Endothelial cell of umbilical vein (primary cell): ENCODE measurements around the gene GLB1L2. TPM values are rescaled to one million over a fixed set of nuclear protein-coding genes. Genes with fewer than 3 reads are reported as not detected.

Experiments used
- BruUV-seq: library from RNA; stranded (reverse); fragments of 400-500 nt; replicated peaks from 2 replicates; lab custom pipeline; 2021; lab: Mats Ljungman, UMichigan
- CTCF ChIA-PET: fragments of 300-600, 350-600 bp; sonication (Branson Sonifier 250); formaldehyde crosslinking; loops from one replicate; lab custom pipeline; 2021; ENCODE audit warnings: antibody characterized with exemption, inconsistent platforms; lab: Charles Lee
- POLR2A ChIA-PET: fragments of 300-600, 350-600 bp; sonication (Branson Sonifier 250); formaldehyde crosslinking; loops from one replicate; lab custom pipeline; 2021; ENCODE audit warnings: antibody characterized with exemption, inconsistent platforms; lab: Charles Lee
- DNase-seq: peaks from one replicate; pipeline ENCODE4 v3.0.0-alpha.2; 2011; ENCODE audit warnings: low read depth, low spot score
- FAIRE-seq: peaks from 2 replicates; lab custom pipeline; 2011; peaks lifted over from hg19 to GRCh38; lab: Jason Lieb, UNC
- H2AFZ ChIP-seq: 2 replicates; pipeline ENCODE4 v1.6.0; 2012; ENCODE audit warnings: low read depth, low read length, control low read depth, inconsistent platforms
- H3K27ac ChIP-seq: 2 replicates; pipeline ENCODE4 v1.5.1; 2011; ENCODE audit warnings: low read depth, mild to moderate bottlenecking, control low read depth, low read length, moderate library complexity; ENCODE audit not compliant: insufficient read depth
- H3K27me3 ChIP-seq, 2 experiments: 2 replicates each; pipeline versions ENCODE4 v1.6.0 to v1.6.1; 2011; ENCODE audit warnings: low read length in 2 of 2, mixed read lengths in 1 of 2; ENCODE audit not compliant: control insufficient read depth in 2 of 2, insufficient read depth in 2 of 2
- H3K36me3 ChIP-seq, 2 experiments: 2 replicates in 1 of 2; 3 replicates in 1 of 2; pipeline ENCODE4 v1.5.1; 2011; ENCODE audit warnings: low read length in 2 of 2, mild to moderate bottlenecking in 1 of 2, moderate library complexity in 1 of 2; ENCODE audit not compliant: control insufficient read depth in 2 of 2, insufficient read depth in 2 of 2; ENCODE audit errors: extremely low read depth in 1 of 2
- H3K4me1 ChIP-seq: 3 replicates; pipeline ENCODE4 v1.5.1; 2011; ENCODE audit warnings: mild to moderate bottlenecking, low read length; ENCODE audit not compliant: control insufficient read depth, insufficient read depth; ENCODE audit errors: extremely low read depth
- H3K4me2 ChIP-seq: 2 replicates; pipeline ENCODE4 v1.6.1; 2011; ENCODE audit warnings: low read length, control low read depth, mixed read lengths; ENCODE audit not compliant: insufficient read depth
- H3K4me3 ChIP-seq, 3 experiments: fragments of 200-600 bp in 1 of 3; sonication (generic), shearing (Covaris generic) in 1 of 3; replicated peaks in 1 of 3; 2 replicates each; pipeline ENCODE4 v1.5.1; 2011 to 2016; ENCODE audit warnings: control low read depth in 3 of 3, low read length in 3 of 3, mild to moderate bottlenecking in 2 of 3, inconsistent platforms in 1 of 3, low read depth in 1 of 3, moderate library complexity in 1 of 3; ENCODE audit not compliant: insufficient read depth in 1 of 3
- H3K79me2 ChIP-seq: 2 replicates; pipeline ENCODE4 v1.6.0; 2012; ENCODE audit warnings: low read length, inconsistent platforms; ENCODE audit not compliant: control insufficient read depth, insufficient read depth
- H3K9ac ChIP-seq: replicated peaks from 2 replicates; pipeline ENCODE3; 2011; ENCODE audit warnings: low read length, control low read depth; ENCODE audit not compliant: insufficient read depth; ENCODE audit errors: extremely low read depth
- H3K9me1 ChIP-seq: replicated peaks from 3 replicates; pipeline ENCODE4 v1.6.0; 2011; ENCODE audit warnings: mild to moderate bottlenecking, low read length; ENCODE audit not compliant: control insufficient read depth, insufficient read depth; ENCODE audit errors: extremely low read depth
- H3K9me3 ChIP-seq: replicated peaks from 2 replicates; pipeline ENCODE4 v1.5.1; 2012; ENCODE audit warnings: low read length, inconsistent platforms; ENCODE audit not compliant: control insufficient read depth, insufficient read depth
- H4K20me1 ChIP-seq: replicated peaks from 2 replicates; pipeline ENCODE3; 2011; ENCODE audit warnings: mild to moderate bottlenecking, low read length; ENCODE audit not compliant: control insufficient read depth, insufficient read depth; ENCODE audit errors: extremely low read depth
- CTCF ChIP-seq, 2 donors: IDR thresholded peaks; 1 replicate in 1 of 2; 2 replicates in 1 of 2; pipeline ENCODE4 v1.5.1; 2011; ENCODE audit warnings: low read length in 2 of 2, mild to moderate bottlenecking in 2 of 2, moderate library complexity in 2 of 2, control low read depth in 1 of 2, inconsistent platforms in 1 of 2, low read depth in 1 of 2; ENCODE audit not compliant: insufficient read depth in 1 of 2; ENCODE audit errors: extremely low read depth in 1 of 2
- EZH2 ChIP-seq: IDR thresholded peaks from 2 replicates; pipeline ENCODE4 v1.6.1; 2012; ENCODE audit warnings: borderline replicate concordance, low read depth, mild to moderate bottlenecking, moderate library complexity, low read length, inconsistent platforms; ENCODE audit not compliant: severe bottlenecking
- FOS ChIP-seq: IDR thresholded peaks from 2 replicates; pipeline ENCODE4 v1.6.1; 2011; ENCODE audit warnings: mild to moderate bottlenecking, low read length, moderate library complexity, borderline replicate concordance; ENCODE audit not compliant: insufficient read depth
- GATA2 ChIP-seq: IDR thresholded peaks from 2 replicates; pipeline ENCODE4 v1.7.0; 2011; ENCODE audit warnings: low read depth, mild to moderate bottlenecking, moderate library complexity, mixed read lengths, low read length; ENCODE audit not compliant: insufficient read length, insufficient read depth
- JUN ChIP-seq: IDR thresholded peaks from 2 replicates; pipeline ENCODE4 v1.6.1; 2011; ENCODE audit warnings: borderline replicate concordance, low read depth; ENCODE audit not compliant: insufficient read length, insufficient read depth
- MAX ChIP-seq: IDR thresholded peaks from 2 replicates; pipeline ENCODE4 v1.6.1; 2011; ENCODE audit not compliant: insufficient read depth, insufficient read length
- MYC ChIP-seq: IDR thresholded peaks from one replicate; pipeline ENCODE4 v1.6.1; 2011; ENCODE audit warnings: mild to moderate bottlenecking, low read depth, low read length
- POLR2A ChIP-seq: IDR thresholded peaks from 2 replicates; pipeline ENCODE4 v1.6.1; 2012; ENCODE audit warnings: low read depth, mild to moderate bottlenecking, control low read depth, low read length
- POLR2AphosphoS5 ChIP-seq: IDR thresholded peaks from 2 replicates; pipeline ENCODE4 v1.6.1; 2012; ENCODE audit warnings: low read depth, mild to moderate bottlenecking, control low read depth, low read length, moderate library complexity; ENCODE audit not compliant: insufficient read depth
- dilution Hi-C: fragments of 300-500 bp; cut with MboI; formaldehyde crosslinking; loops from one replicate; pipeline ENCODE4 v1.15.0; 2019; ENCODE audit warnings: low sequenced_read_pairs; ENCODE audit not compliant: extremely low pct_ligation_motif_present
- intact Hi-C: fragments of 100-400 bp; cut with micrococcal nuclease; formaldehyde crosslinking; loops from one replicate; pipeline ENCODE4 v1.10.0; 2022
- polyA plus RNA-seq, 4 experiments: library from polyadenylated mRNA; depleted of rRNA in 3 of 4; stranded (reverse) in 3 of 4; unstranded in 1 of 4; fragments of >200 nt; gene quantifications; 2 replicates each; pipeline versions ENCODE4 v1.2.1 to v1.2.3, GENCODE V29; 2011 to 2012; ENCODE audit warnings: missing spikeins in 1 of 4
- total RNA-seq: library from RNA; stranded (reverse); gene quantifications from 2 replicates; pipeline ENCODE4 v1.2.3, GENCODE V29; 2021

The GLB1L2 gene
- total and polyA plus RNA-seq, 2 donors (not counting 3 experiments of a cell fraction or from before 2014, with no cell fraction given), result 0.55 to 0.59 TPM

GRCh38 chr11:134398644-134399292 lies 67.0 kb downstream of the GLB1L2 start:
- H3K9me3 ChIP-seq, result no peaks in the 10 kb centered on the region
- BruUV-seq, result no TSS peak
- H3K27ac ChIP-seq, result no peak overlapping the region
- FAIRE-seq, result no peak
- ChIA-PET CTCF (no interaction called here), POLR2A (no interaction called here)
- H3K4me2 ChIP-seq, result no peak overlapping the region
- H3K27me3 ChIP-seq, result no peaks in the 10 kb centered on the region
- H2AFZ ChIP-seq, result no peak overlapping the region
- no peak overlapping the region for H3K4me3 ChIP-seq
- intact Hi-C loops (no loop called here), dilution Hi-C loops (no loop called here)
- no peaks in the 10 kb centered on the region for H3K9me1 ChIP-seq
- no peak for TF ChIP-seq MYC
- no peak for TF ChIP-seq JUN
- TF ChIP-seq POLR2AphosphoS5, result no peak
- TF ChIP-seq MAX, result no peak
- H3K9ac ChIP-seq, result no peak overlapping the region
- H3K4me1 ChIP-seq, result no peaks in the 10 kb centered on the region
- no peaks in the 10 kb centered on the region for H3K79me2 ChIP-seq
- no peaks in the 10 kb centered on the region for H3K36me3 ChIP-seq
- H4K20me1 ChIP-seq, result no peaks in the 10 kb centered on the region
- no peak for DNase-seq

- POLR2A ChIA-PET, result no interaction called here
- Histone ChIP-seq H3K27me3 (no peaks in the 10 kb centered on the region), H3K9ac (no peak overlapping the region), H2AFZ (no peak overlapping the region), H3K9me3 (no peaks in the 10 kb centered on the region), H3K36me3 (no peaks in the 10 kb centered on the region), H3K4me3 (no peak overlapping the region), H3K4me2 (no peak overlapping the region), H4K20me1 (no peaks in the 10 kb centered on the region), H3K4me1 (no peaks in the 10 kb centered on the region), H3K27ac (no peak overlapping the region), H3K79me2 (no peaks in the 10 kb centered on the region), H3K9me1 (no peaks in the 10 kb centered on the region)
- intact Hi-C loops (no loop called here), dilution Hi-C loops (no loop called here)
- CTCF ChIA-PET, result no interaction called here
- DNase-seq (no peak), FAIRE-seq (no peak)
- no TSS peak for BruUV-seq
- TF ChIP-seq CTCF (IDR thresholded peaks at IDR 0.05; ENCODE audit: extremely low read depth in 1 of 2, insufficient read depth in 1 of 2, low read depth in 1 of 2, low read length in 2 of 2) (no peak), GATA2 (no peak), POLR2AphosphoS5 (no peak), MYC (no peak), EZH2 (no peak), MAX (no peak), FOS (no peak), POLR2A (no peak), JUN (no peak)
Measured at GRCh38 chr11:134399293-134399654, 67.5 kb downstream of the GLB1L2 start.
